HG03460 (cell line): ENCODE data around the gene CENPT.

Experiments used
- ATAC-seq: cut with Tn5 transposase; IDR thresholded peaks from one replicate; pipeline ENCODE4 v1.9.1; 2021; ENCODE audit not compliant: unreplicated experiment

Gene CENPT

GRCh38 chr16:67811899-67812298 is 35.6 kb downstream of the CENPT start:
- ATAC-seq = no peak

GRCh38 chr16:67807148-67807682 is 40.3 kb downstream of the CENPT start:
- ATAC-seq = no peak

GRCh38 chr16:67806428-67807147 is 40.9 kb downstream of the CENPT start, which contains the start of the genes RANBP10 and TSNAXIP1:
RANBP10 (minus strand) TSS chr16:67806560; CDS start chr16:67806536, 24 bp downstream.
TSNAXIP1 (plus strand) TSS chr16:67806889; CDS start chr16:67807150, 261 bp downstream.
- peak; percentile 85 for ATAC-seq

GRCh38 chr16:67805718-67806427 is 41.6 kb downstream of the CENPT start:
- ATAC-seq = peak; percentile 3

- no peak for ATAC-seq
Observed at GRCh38 chr16:67804853-67805542, 42.5 kb downstream of the CENPT start.

GRCh38 chr16:67803894-67804293 is 43.6 kb downstream of the CENPT start:
- no peak for ATAC-seq

GRCh38 chr16:67801883-67802282 is 45.6 kb downstream of the CENPT start:
- no peak for ATAC-seq

GRCh38 chr16:67801241-67801640 is 46.3 kb downstream of the CENPT start:
- ATAC-seq = no peak

GRCh38 chr16:67800338-67800926 is 47.1 kb downstream of the CENPT start:
- no peak for ATAC-seq

- no peak for ATAC-seq
Observed at GRCh38 chr16:67796099-67796718, 51.3 kb downstream of the CENPT start.

GRCh38 chr16:67790071-67790470 is 57.4 kb downstream of the CENPT start:
- ATAC-seq = no peak

- ATAC-seq = no peak
Observed at GRCh38 chr16:67786491-67786890, 61.0 kb downstream of the CENPT start.

- no peak for ATAC-seq
Observed at GRCh38 chr16:67783353-67783725, 64.2 kb downstream of the CENPT start.

- ATAC-seq = no peak
Observed at GRCh38 chr16:67782567-67783352, 64.7 kb downstream of the CENPT start.

GRCh38 chr16:67781565-67781921 is 66.0 kb downstream of the CENPT start:
- ATAC-seq = peak; percentile 70

GRCh38 chr16:67780847-67781564 is 66.5 kb downstream of the CENPT start:
- ATAC-seq = no peak

GRCh38 chr16:67779256-67780014 is 68.1 kb downstream of the CENPT start:
- no peak for ATAC-seq
